22Rv1 (cell line): ENCODE measurements around the gene ANKRD66.
A peak's percentile ranks its signal among the peaks of the same experiment; 100 is the strongest.

Experiments
- H3K27ac ChIP-seq: fragments of 450-650 bp; 2 replicates; pipeline ENCODE4 v1.5.1; 2017
- CTCF ChIP-seq: fragments of 450-650 bp; IDR thresholded peaks from 2 replicates; pipeline ENCODE4 v1.5.1; 2017; ENCODE audit warnings: mild to moderate bottlenecking
- ZFX ChIP-seq: fragments of 450-650 bp; IDR thresholded peaks from 2 replicates; pipeline ENCODE4 v1.6.1; 2017; ENCODE audit warnings: antibody characterized with exemption, borderline replicate concordance

ANKRD66 gene

DNA sequence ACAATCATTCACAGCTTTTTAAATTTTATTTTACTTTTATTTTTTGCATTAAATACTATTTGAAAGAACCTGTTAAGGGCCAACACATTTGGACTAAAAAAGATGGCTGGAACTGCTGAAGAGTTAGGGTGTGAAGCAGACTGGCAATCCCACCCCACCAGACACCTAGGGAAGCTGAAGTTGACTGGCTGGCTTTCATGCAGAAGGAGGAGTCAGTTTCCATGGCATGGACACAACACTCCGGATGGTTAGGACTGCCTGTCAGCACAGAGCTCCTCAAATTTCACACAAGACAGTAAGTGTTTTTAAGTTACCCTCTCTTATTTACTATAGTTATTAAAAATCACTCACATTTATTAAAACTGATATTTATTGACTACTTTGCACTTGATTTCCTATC is at the start of gene ANKRD66:
Gene ANKRD66 (plus strand): TSS at position 238 of the 400 bp plus-strand sequence. CDS start 5,016 bp downstream, outside the sequence.
- no peak within 1 kb of the TSS for H3K27ac ChIP-seq
- no peak for TF ChIP-seq ZFX
- TF ChIP-seq CTCF: no peak

DNA sequence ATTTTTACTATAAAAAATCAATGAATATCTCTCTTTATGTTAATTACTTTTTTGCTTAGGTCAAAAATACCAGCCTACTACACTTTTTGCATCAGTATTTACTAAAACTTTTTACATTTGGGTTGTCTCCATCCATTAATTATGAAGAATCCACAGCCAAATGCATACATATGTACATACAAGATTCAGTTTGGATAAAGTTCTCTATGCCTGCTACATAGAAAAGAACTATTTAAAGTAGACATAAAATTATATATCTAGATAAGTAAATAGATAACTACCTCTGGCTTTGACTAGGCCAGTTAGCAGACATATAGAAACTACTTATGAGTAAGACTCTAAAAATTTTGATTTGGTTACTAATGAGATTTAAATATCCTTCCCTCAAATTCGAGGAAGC is 46.8 kb upstream of the ANKRD66 start:
- TF ChIP-seq CTCF (no peak), ZFX (no peak)
- no peak overlapping the region for H3K27ac ChIP-seq

- no peak overlapping the region for H3K27ac ChIP-seq
- TF ChIP-seq CTCF (peak; percentile 41), ZFX (no peak)
Observed at GRCh38 chr6:46704562-46704961, 42.2 kb upstream of the ANKRD66 start.

- TF ChIP-seq ZFX (no peak), CTCF (no peak)
- no peak overlapping the region for H3K27ac ChIP-seq
Observed at GRCh38 chr6:46706464-46706863, 40.3 kb upstream of the ANKRD66 start.

GRCh38 chr6:46711491-46711890 is 35.2 kb upstream of the ANKRD66 start:
- no peak overlapping the region for H3K27ac ChIP-seq
- TF ChIP-seq ZFX (no peak), CTCF (no peak)

- H3K27ac ChIP-seq: no peak overlapping the region
- TF ChIP-seq ZFX (no peak), CTCF (no peak)
Observed at GRCh38 chr6:46715141-46715540, 31.6 kb upstream of the ANKRD66 start.

GRCh38 chr6:46719099-46719498 is 27.6 kb upstream of the ANKRD66 start:
- no peak overlapping the region for H3K27ac ChIP-seq
- TF ChIP-seq CTCF (no peak), ZFX (no peak)
